Hepatocyte (in vitro differentiated cells): Measurements from ENCODE around the gene SMCR8. TPM values are rescaled to one million over a fixed set of nuclear protein-coding genes. Genes with fewer than 3 reads are reported as not detected.

ENCODE experiments used
- DNase-seq: peaks from one replicate; pipeline ENCODE4 v3.0.0-alpha.2; 2016; ENCODE audit warnings: low spot score
- H2AFZ ChIP-seq: fragments of 200-600 bp; sonication (generic); 2 replicates; pipeline ENCODE4 v1.6.0; 2016; ENCODE audit warnings: antibody characterized with exemption, mild to moderate bottlenecking
- H3K27ac ChIP-seq: fragments of 200-600 bp; sonication (generic); 2 replicates; pipeline ENCODE4 v1.5.1; 2016; ENCODE audit warnings: mild to moderate bottlenecking
- H3K27me3 ChIP-seq: fragments of 200-600 bp; sonication (generic); 2 replicates; pipeline ENCODE4 v1.6.1; 2016
- H3K36me3 ChIP-seq: fragments of 200-600 bp; sonication (generic); replicated peaks from 2 replicates; pipeline ENCODE4 v1.5.1; 2016; ENCODE audit warnings: low read depth; ENCODE audit not compliant: insufficient read depth
- H3K4me1 ChIP-seq: fragments of 200-600 bp; sonication (generic); 2 replicates; pipeline ENCODE4 v1.5.1; 2016; ENCODE audit warnings: mild to moderate bottlenecking, moderate library complexity; ENCODE audit not compliant: insufficient read depth
- H3K4me2 ChIP-seq: fragments of 200-600 bp; sonication (generic); 2 replicates; pipeline ENCODE4 v1.6.0; 2016
- H3K4me3 ChIP-seq: fragments of 200-600 bp; sonication (generic); 2 replicates; pipeline ENCODE4 v1.5.1; 2016; ENCODE audit warnings: mild to moderate bottlenecking
- H3K79me2 ChIP-seq: fragments of 200-600 bp; sonication (generic); 2 replicates; pipeline ENCODE4 v1.6.0; 2017; ENCODE audit warnings: mild to moderate bottlenecking
- H3K9me2 ChIP-seq: fragments of 200-600 bp; sonication (generic); replicated peaks from 2 replicates; pipeline ENCODE4 v1.6.0; 2017; ENCODE audit warnings: mild to moderate bottlenecking; ENCODE audit not compliant: insufficient read depth
- H3K9me3 ChIP-seq: fragments of 200-600 bp; sonication (generic); 2 replicates; pipeline ENCODE4 v1.5.1; 2016; ENCODE audit warnings: low read depth, mild to moderate bottlenecking
- H4K20me1 ChIP-seq: fragments of 200-600 bp; sonication (generic); 2 replicates; pipeline ENCODE4 v1.6.0; 2016; ENCODE audit warnings: mild to moderate bottlenecking; ENCODE audit not compliant: insufficient read depth, poor library complexity, severe bottlenecking
- CTCF ChIP-seq: fragments of 200-600 bp; sonication (generic); IDR thresholded peaks from 2 replicates; pipeline ENCODE4 v1.5.1; 2016; ENCODE audit warnings: antibody characterized with exemption, mild to moderate bottlenecking; ENCODE audit not compliant: poor library complexity
- EZH2 ChIP-seq: fragments of 200-600 bp; sonication (generic); IDR thresholded peaks from 2 replicates; pipeline ENCODE4 v1.6.1; 2016; ENCODE audit warnings: antibody characterized with exemption, mild to moderate bottlenecking, borderline replicate concordance
- EZH2phosphoT487 ChIP-seq: fragments of 200-600 bp; sonication (generic); IDR thresholded peaks from one replicate; pipeline ENCODE4 v1.6.1; 2018; ENCODE audit warnings: antibody characterized with exemption, mild to moderate bottlenecking, low read depth, moderate library complexity; ENCODE audit not compliant: unreplicated experiment, severe bottlenecking
- WGBS: methylation state at CpG from one replicate; pipeline ENCODE4 v1.1.6; 2016; ENCODE audit warnings: low lambda C conversion rate; ENCODE audit errors: missing lambda C conversion rate; 5-methylcytosine and 5-hydroxymethylcytosine counted together
- polyA plus RNA-seq: library from polyadenylated mRNA; unstranded; fragments of >200 nt; fragmentation: Nextera tagmentation; extraction: Ambion mirVana; gene quantifications from 2 replicates; pipeline ENCODE4 v1.2.1, GENCODE V29; 2016
- total RNA-seq: library from RNA; depleted of rRNA; stranded (reverse); fragments of >200 nt; gene quantifications from 2 replicates; pipeline ENCODE4 v1.2.3, GENCODE V29; 2014

Gene SMCR8
- total and polyA plus RNA-seq, 2 experiments from 2014 or later: 3.8 to 17.7 TPM

GRCh38 chr17:18280249-18280648 lies 34.8 kb upstream of the SMCR8 start:
- no peaks in the 10 kb centered on the region for H3K4me1 ChIP-seq
- no peaks in the 10 kb centered on the region for H3K9me2 ChIP-seq
- H3K9me3 ChIP-seq: no peaks in the 10 kb centered on the region
- no peaks in the 10 kb centered on the region for H4K20me1 ChIP-seq
- no peak overlapping the region for H2AFZ ChIP-seq
- H3K4me2 ChIP-seq: no peak overlapping the region
- TF ChIP-seq EZH2 (no peak), CTCF (no peak), EZH2phosphoT487 (no peak)
- peak overlapping the region; percentile 12 for H3K27ac ChIP-seq
- 98% methylated on average over 4 of the region's 4 CpGs for WGBS
- no peaks in the 10 kb centered on the region for H3K27me3 ChIP-seq
- no peaks in the 10 kb centered on the region for H3K36me3 ChIP-seq
- H3K4me3 ChIP-seq: no peak overlapping the region
- DNase-seq: no peak
- H3K79me2 ChIP-seq: no peaks in the 10 kb centered on the region

- H3K9me3 ChIP-seq: no peaks in the 10 kb centered on the region
- peak; percentile 36 for DNase-seq
- no peaks in the 10 kb centered on the region for H3K4me1 ChIP-seq
- WGBS: 78% methylated on average over 5 of the region's 5 CpGs
- no peak overlapping the region for H3K27ac ChIP-seq
- H3K4me2 ChIP-seq: no peak overlapping the region
- H3K4me3 ChIP-seq: no peak overlapping the region
- H3K27me3 ChIP-seq: no peaks in the 10 kb centered on the region
- H2AFZ ChIP-seq: no peak overlapping the region
- H3K79me2 ChIP-seq: no peaks in the 10 kb centered on the region
- no peak for TF ChIP-seq EZH2phosphoT487
- no peak for TF ChIP-seq EZH2
- no peak for TF ChIP-seq CTCF
- H3K9me2 ChIP-seq: no peaks in the 10 kb centered on the region
- H3K36me3 ChIP-seq: no peaks in the 10 kb centered on the region
- H4K20me1 ChIP-seq: no peaks in the 10 kb centered on the region
These were observed 34.2 kb upstream of the SMCR8 start for GRCh38 chr17:18280766-18281371.

GRCh38 chr17:18281788-18282187 lies 33.3 kb upstream of the SMCR8 start:
- H3K36me3 ChIP-seq: no peaks in the 10 kb centered on the region
- no peak for DNase-seq
- H3K4me1 ChIP-seq: no peaks in the 10 kb centered on the region
- no peaks in the 10 kb centered on the region for H3K9me3 ChIP-seq
- no peak for TF ChIP-seq EZH2
- TF ChIP-seq CTCF: no peak
- no peak for TF ChIP-seq EZH2phosphoT487
- WGBS: 96% methylated on average over 6 of the region's 6 CpGs
- no peak overlapping the region for H2AFZ ChIP-seq
- no peak overlapping the region for H3K27ac ChIP-seq
- H3K27me3 ChIP-seq: no peaks in the 10 kb centered on the region
- H3K79me2 ChIP-seq: no peaks in the 10 kb centered on the region
- H3K9me2 ChIP-seq: no peaks in the 10 kb centered on the region
- no peak overlapping the region for H3K4me2 ChIP-seq
- no peaks in the 10 kb centered on the region for H4K20me1 ChIP-seq
- H3K4me3 ChIP-seq: no peak overlapping the region

GRCh38 chr17:18285296-18285695 lies 29.8 kb upstream of the SMCR8 start:
- no peaks in the 10 kb centered on the region for H3K27me3 ChIP-seq
- no peaks in the 10 kb centered on the region for H3K9me3 ChIP-seq
- DNase-seq: no peak
- H3K27ac ChIP-seq: no peak overlapping the region
- H3K9me2 ChIP-seq: no peaks in the 10 kb centered on the region
- no peaks in the 10 kb centered on the region for H4K20me1 ChIP-seq
- H2AFZ ChIP-seq: no peak overlapping the region
- H3K4me2 ChIP-seq: no peak overlapping the region
- no peaks in the 10 kb centered on the region for H3K36me3 ChIP-seq
- TF ChIP-seq EZH2phosphoT487 (no peak), CTCF (no peak), EZH2 (no peak)
- no peaks in the 10 kb centered on the region for H3K79me2 ChIP-seq
- WGBS: 98% methylated on average over 11 of the region's 11 CpGs
- no peaks in the 10 kb centered on the region for H3K4me1 ChIP-seq
- H3K4me3 ChIP-seq: no peak overlapping the region
